ENCODE measurements around the gene CGNL1.
A peak's percentile ranks its signal among the peaks of the same experiment; 100 is the strongest.

Gene CGNL1

GRCh38 chr15:57406062-57406772, 29.9 kb downstream of the CGNL1 start:
- H2AFZ ChIP-seq (ENCODE audit: low read depth, low read length) = no peak overlapping the region
- H4K91ac ChIP-seq (ENCODE audit: low read length) = no peak overlapping the region
- no peak overlapping the region for H2AK5ac ChIP-seq (ENCODE audit: low read length, severe bottlenecking)
- H3K36me3 ChIP-seq (ENCODE audit: control insufficient read depth in 1 of 2, insufficient read depth in 2 of 2, low read depth in 1 of 2, low read length in 2 of 2) = peaks cover 0 to 29% of the 10 kb centered on the region in 2 experiments
- no peak overlapping the region for H3K14ac ChIP-seq (ENCODE audit: low read length in 2 of 2)
- no peak overlapping the region for H2BK5ac ChIP-seq (ENCODE audit: low read depth, low read length, poor library complexity, severe bottlenecking)
- H3K18ac ChIP-seq (ENCODE audit: low read depth in 1 of 2, low read length in 2 of 2) = no peak overlapping the region
- peaks cover 8% of the 10 kb centered on the region for H3K9me3 ChIP-seq (ENCODE audit: control insufficient read depth, low read length)
- H2BK12ac ChIP-seq (ENCODE audit: low read length in 2 of 2) = no peak overlapping the region
- peak; percentile 48 for DNase-seq
- H4K8ac ChIP-seq (ENCODE audit: low read length) = no peak overlapping the region
- 81% methylated on average over 5 of the region's 7 CpGs for WGBS
- H3K4me1 ChIP-seq (ENCODE audit: control insufficient read depth, insufficient read depth, low read depth, low read length) = peaks cover 6% of the 10 kb centered on the region
- no peak overlapping the region for H3K4ac ChIP-seq (ENCODE audit: low read depth in 1 of 2, low read length in 2 of 2)
- H3K79me1 ChIP-seq (replicated peaks; ENCODE audit: low read length, poor library complexity, severe bottlenecking) = peaks cover 40% of the 10 kb centered on the region
- H3K27ac ChIP-seq (ENCODE audit: low read length, poor library complexity, severe bottlenecking) = no peak overlapping the region
- no peak overlapping the region for H3K9ac ChIP-seq (ENCODE audit: low read length)
- H3K23ac ChIP-seq (ENCODE audit: low read length in 2 of 2) = no peak overlapping the region
- peaks cover 0 to 53% of the 10 kb centered on the region in 2 experiments for H3K27me3 ChIP-seq (ENCODE audit: control insufficient read depth in 1 of 2, insufficient read depth in 1 of 2, low read length in 2 of 2)
- no peak overlapping the region for H2BK120ac ChIP-seq (ENCODE audit: low read depth, low read length)
- H3K4me2 ChIP-seq (ENCODE audit: low read length, poor library complexity, severe bottlenecking) = no peak overlapping the region
- no peak overlapping the region for H3K4me3 ChIP-seq (ENCODE audit: insufficient read depth in 1 of 2, low read depth in 1 of 2, low read length in 2 of 2)
- H2BK15ac ChIP-seq (ENCODE audit: low read depth, poor library complexity, severe bottlenecking) = no peak overlapping the region

- Histone ChIP-seq H2AK5ac (ENCODE audit: low read length, severe bottlenecking) (no peak overlapping the region), H3K27me3 (ENCODE audit: control insufficient read depth in 1 of 2, insufficient read depth in 1 of 2, low read length in 2 of 2) (peaks cover 0 to 53% of the 10 kb centered on the region in 2 experiments), H3K79me1 (replicated peaks; ENCODE audit: low read length, poor library complexity, severe bottlenecking) (peaks cover 42% of the 10 kb centered on the region), H2AFZ (ENCODE audit: low read depth, low read length) (no peak overlapping the region), H3K4ac (ENCODE audit: low read depth in 1 of 2, low read length in 2 of 2) (no peak overlapping the region), H2BK15ac (ENCODE audit: low read depth, poor library complexity, severe bottlenecking) (no peak overlapping the region), H3K9ac (ENCODE audit: low read length) (no peak overlapping the region), H3K4me3 (ENCODE audit: insufficient read depth in 1 of 2, low read depth in 1 of 2, low read length in 2 of 2) (no peak overlapping the region), H3K14ac (ENCODE audit: low read length in 2 of 2) (no peak overlapping the region), H2BK120ac (ENCODE audit: low read depth, low read length) (no peak overlapping the region), H3K18ac (ENCODE audit: low read depth in 1 of 2, low read length in 2 of 2) (no peak overlapping the region), H3K4me2 (ENCODE audit: low read length, poor library complexity, severe bottlenecking) (no peak overlapping the region), H3K36me3 (ENCODE audit: control insufficient read depth in 1 of 2, insufficient read depth in 2 of 2, low read depth in 1 of 2, low read length in 2 of 2) (peaks cover 0 to 24% of the 10 kb centered on the region in 2 experiments), H3K4me1 (ENCODE audit: control insufficient read depth, insufficient read depth, low read depth, low read length) (peaks cover 4% of the 10 kb centered on the region), H3K9me3 (ENCODE audit: control insufficient read depth, low read length) (no peaks in the 10 kb centered on the region), H2BK5ac (ENCODE audit: low read depth, low read length, poor library complexity, severe bottlenecking) (no peak overlapping the region), H3K23ac (ENCODE audit: low read length in 2 of 2) (no peak overlapping the region), H3K27ac (ENCODE audit: low read length, poor library complexity, severe bottlenecking) (no peak overlapping the region), H4K91ac (ENCODE audit: low read length) (no peak overlapping the region), H4K8ac (ENCODE audit: low read length) (no peak overlapping the region), H2BK12ac (ENCODE audit: low read length in 2 of 2) (no peak overlapping the region)
- WGBS = no CpG with 5 or more reads among the region's 3 CpGs
- DNase-seq = no peak
Observed at GRCh38 chr15:57410373-57410772, 34.1 kb downstream of the CGNL1 start.

- Histone ChIP-seq H3K4me2 (ENCODE audit: low read length, poor library complexity, severe bottlenecking) (no peak overlapping the region), H3K4me1 (ENCODE audit: control insufficient read depth, insufficient read depth, low read depth, low read length) (peaks cover 2% of the 10 kb centered on the region), H3K14ac (ENCODE audit: low read length in 2 of 2) (no peak overlapping the region), H2AFZ (ENCODE audit: low read depth, low read length) (no peak overlapping the region), H3K18ac (ENCODE audit: low read depth in 1 of 2, low read length in 2 of 2) (no peak overlapping the region), H2BK120ac (ENCODE audit: low read depth, low read length) (no peak overlapping the region), H3K23ac (ENCODE audit: low read length in 2 of 2) (no peak overlapping the region), H3K4me3 (ENCODE audit: insufficient read depth in 1 of 2, low read depth in 1 of 2, low read length in 2 of 2) (no peak overlapping the region), H3K79me1 (replicated peaks; ENCODE audit: low read length, poor library complexity, severe bottlenecking) (peaks cover 40% of the 10 kb centered on the region), H3K36me3 (ENCODE audit: control insufficient read depth in 1 of 2, insufficient read depth in 2 of 2, low read depth in 1 of 2, low read length in 2 of 2) (peaks cover 0 to 25% of the 10 kb centered on the region in 2 experiments), H3K27ac (ENCODE audit: low read length, poor library complexity, severe bottlenecking) (no peak overlapping the region), H2BK5ac (ENCODE audit: low read depth, low read length, poor library complexity, severe bottlenecking) (no peak overlapping the region), H2AK5ac (ENCODE audit: low read length, severe bottlenecking) (no peak overlapping the region), H2BK15ac (ENCODE audit: low read depth, poor library complexity, severe bottlenecking) (no peak overlapping the region), H3K4ac (ENCODE audit: low read depth in 1 of 2, low read length in 2 of 2) (no peak overlapping the region), H2BK12ac (ENCODE audit: low read length in 2 of 2) (no peak overlapping the region), H3K9ac (ENCODE audit: low read length) (no peak overlapping the region), H3K27me3 (ENCODE audit: control insufficient read depth in 1 of 2, insufficient read depth in 1 of 2, low read length in 2 of 2) (peaks cover 0 to 57% of the 10 kb centered on the region in 2 experiments), H4K91ac (ENCODE audit: low read length) (no peak overlapping the region), H3K9me3 (ENCODE audit: control insufficient read depth, low read length) (no peaks in the 10 kb centered on the region), H4K8ac (ENCODE audit: low read length) (no peak overlapping the region)
- WGBS = 69% methylated on average over 12 of the region's 12 CpGs
- no peak for DNase-seq
Observed at GRCh38 chr15:57411945-57412768, 35.9 kb downstream of the CGNL1 start.

- no peak overlapping the region for H3K18ac ChIP-seq (ENCODE audit: low read depth in 1 of 2, low read length in 2 of 2)
- no peak overlapping the region for H2BK12ac ChIP-seq (ENCODE audit: low read length in 2 of 2)
- WGBS = 94% methylated on average over 7 of the region's 7 CpGs
- H3K4me1 ChIP-seq (ENCODE audit: control insufficient read depth, insufficient read depth, low read depth, low read length) = peaks cover 6% of the 10 kb centered on the region
- no peak overlapping the region for H2AK5ac ChIP-seq (ENCODE audit: low read length, severe bottlenecking)
- H3K14ac ChIP-seq (ENCODE audit: low read length in 2 of 2) = no peak overlapping the region
- no peak overlapping the region for H3K4ac ChIP-seq (ENCODE audit: low read depth in 1 of 2, low read length in 2 of 2)
- peaks cover 29% of the 10 kb centered on the region for H3K79me1 ChIP-seq (replicated peaks; ENCODE audit: low read length, poor library complexity, severe bottlenecking)
- H2BK15ac ChIP-seq (ENCODE audit: low read depth, poor library complexity, severe bottlenecking) = no peak overlapping the region
- DNase-seq = no peak
- no peak overlapping the region for H4K8ac ChIP-seq (ENCODE audit: low read length)
- peaks cover 0 to 12% of the 10 kb centered on the region in 2 experiments for H3K36me3 ChIP-seq (ENCODE audit: control insufficient read depth in 1 of 2, insufficient read depth in 2 of 2, low read depth in 1 of 2, low read length in 2 of 2)
- H3K4me2 ChIP-seq (ENCODE audit: low read length, poor library complexity, severe bottlenecking) = no peak overlapping the region
- peaks cover 0 to 53% of the 10 kb centered on the region in 2 experiments for H3K27me3 ChIP-seq (ENCODE audit: control insufficient read depth in 1 of 2, insufficient read depth in 1 of 2, low read length in 2 of 2)
- no peak overlapping the region for H3K27ac ChIP-seq (ENCODE audit: low read length, poor library complexity, severe bottlenecking)
- H3K23ac ChIP-seq (ENCODE audit: low read length in 2 of 2) = no peak overlapping the region
- H3K9ac ChIP-seq (ENCODE audit: low read length) = no peak overlapping the region
- H4K91ac ChIP-seq (ENCODE audit: low read length) = no peak overlapping the region
- no peak overlapping the region for H2BK120ac ChIP-seq (ENCODE audit: low read depth, low read length)
- H2AFZ ChIP-seq (ENCODE audit: low read depth, low read length) = no peak overlapping the region
- H2BK5ac ChIP-seq (ENCODE audit: low read depth, low read length, poor library complexity, severe bottlenecking) = no peak overlapping the region
- no peaks in the 10 kb centered on the region for H3K9me3 ChIP-seq (ENCODE audit: control insufficient read depth, low read length)
- H3K4me3 ChIP-seq (ENCODE audit: insufficient read depth in 1 of 2, low read depth in 1 of 2, low read length in 2 of 2) = no peak overlapping the region
Observed at GRCh38 chr15:57415602-57416001, 39.3 kb downstream of the CGNL1 start.
